Measurements from ENCODE around the gene ERGIC1. TPM values are rescaled to one million over a fixed set of nuclear protein-coding genes. Genes with fewer than 3 reads are reported as not detected.
A peak's percentile ranks its signal among the peaks of the same experiment; 100 is the strongest.

Gene ERGIC1
- total and polyA plus RNA-seq, 2 of the 8 experiments (the other 6 are each of a cell fraction or from before 2014, with no cell fraction given): 95.3 to 106 TPM

- Histone ChIP-seq H3K23me2 (ENCODE audit: low read depth, low read length) (no peaks in the 10 kb centered on the region), H3K27ac (ENCODE audit: low read depth, low read length) (no peak overlapping the region), H2BK5ac (ENCODE audit: low read depth, low read length) (0 out of 2 replicates have a peak overlapping the region, but pooled peaks have one; percentile 30), H2BK120ac (replicated peaks; ENCODE audit: low read depth, low read length) (no peak overlapping the region), H2BK20ac (ENCODE audit: low read length) (no peak overlapping the region), H3K4me1 (replicated peaks in 1 of 4; ENCODE audit: control insufficient read depth in 3 of 4, insufficient read depth in 4 of 4, low read length in 3 of 4) (peaks cover 5 to 25% (median 18%) of the 10 kb centered on the region in 4 experiments), H3K4me3 (ENCODE audit: extremely low read depth in 1 of 4, insufficient read depth in 2 of 4, low read depth in 3 of 4, low read length in 4 of 4) (no peak overlapping the region), H3K18ac (ENCODE audit: extremely low read depth, low read length) (no peak overlapping the region), H2BK15ac (ENCODE audit: low read length) (no peak overlapping the region), H4K20me1 (replicated peaks in 1 of 2; ENCODE audit: control insufficient read depth in 1 of 2, insufficient read depth in 2 of 2, low read length in 2 of 2) (peaks cover 15 to 33% of the 10 kb centered on the region in 2 experiments), H3K36me3 (ENCODE audit: control insufficient read depth in 2 of 4, insufficient read depth in 4 of 4, low read length in 3 of 4) (no peaks in the 10 kb centered on the region; a peak in 1 of 8 replicates), H2BK12ac (ENCODE audit: low read depth, low read length) (0 out of 2 replicates have a peak overlapping the region, but pooled peaks have one; percentile 17), H3K14ac (ENCODE audit: insufficient read length) (no peak overlapping the region), H3K9me3 (ENCODE audit: insufficient read depth in 2 of 2, low read depth in 1 of 2, low read length in 1 of 2) (no peaks in the 10 kb centered on the region), H3K79me2 (ENCODE audit: control insufficient read depth in 1 of 2, insufficient read depth in 2 of 2, low read length in 2 of 2) (peaks cover 0 to 72% of the 10 kb centered on the region in 2 experiments; a peak in 2 of 4 replicates), H3K4me2 (ENCODE audit: insufficient read depth in 1 of 2, low read depth in 2 of 2, low read length in 2 of 2) (peak overlapping the region in 1 of 2 experiments; percentile 43; a peak in 1 of 4 replicates), H4K5ac (ENCODE audit: insufficient read length, low read depth, low read length) (no peak overlapping the region), H3K4ac (replicated peaks; ENCODE audit: insufficient read length, low read depth, low read length) (peak overlapping the region; percentile 51), H3K79me1 (ENCODE audit: low read depth, low read length) (peaks cover 17% of the 10 kb centered on the region), H3K9ac (replicated peaks in 1 of 4; ENCODE audit: extremely low read depth in 1 of 4, low read depth in 3 of 4, low read length in 3 of 4) (no peak overlapping the region), H2AFZ (ENCODE audit: low read length) (no peak overlapping the region), H3K56ac (replicated peaks; ENCODE audit: insufficient read length, low read depth, low read length) (no peak overlapping the region), H3K23ac (ENCODE audit: insufficient read length) (no peak overlapping the region), H3K27me3 (replicated peaks in 1 of 4; ENCODE audit: control insufficient read depth in 3 of 4, extremely low read depth in 1 of 4, insufficient read depth in 3 of 4, low read length in 3 of 4) (no peaks in the 10 kb centered on the region), H2AK5ac (ENCODE audit: low read depth, low read length) (no peak overlapping the region), H4K8ac (ENCODE audit: extremely low read depth, insufficient read depth, low read length) (no peak overlapping the region), H4K91ac (replicated peaks; ENCODE audit: insufficient read length, low read length) (no peak overlapping the region)
- FAIRE-seq (no peak), DNase-seq (ENCODE audit: low read depth in 1 of 2, low spot score in 2 of 2) (no peak)
- CTCF ChIA-PET (ENCODE audit: partially characterized antibody): interaction anchor here (0.7 to 1.9 kb wide), 6 partner anchors 9 to 1471 kb away, joined by 3 to 6 read pairs (median 3); no protein-coding TSS in a partner anchor
- TF ChIP-seq ASH2L (IDR thresholded peaks at IDR 0.05; ENCODE audit: low read length): no peak
- no peak for TF ChIP-seq SIN3A (conservative IDR thresholded peaks at IDR 0.05 in 1 of 2, IDR thresholded peaks at IDR 0.05 in 1 of 2; ENCODE audit: low read depth in 1 of 2, low read length in 2 of 2)
- TF ChIP-seq SIX5 (IDR thresholded peaks at IDR 0.05; ENCODE audit: low read depth, low read length): no peak
- TF ChIP-seq EP300 (IDR thresholded peaks at IDR 0.05; ENCODE audit: borderline replicate concordance in 1 of 2, low read depth in 2 of 2, low read length in 2 of 2): no peak
- 90% methylated on average over 3 of the region's 3 CpGs; no CpG with 5 or more reads in 1 of the 2 experiments for WGBS, 2 experiments (ENCODE audit: extremely low coverage in 1 of 2, insufficient coverage in 1 of 2, insufficient read length in 1 of 2, insufficient replicate concordance in 2 of 2, low coverage in 1 of 2, low lambda C conversion rate in 2 of 2, missing lambda C conversion rate in 1 of 2)
- POLR2A ChIA-PET (ENCODE audit: partially characterized antibody): interaction anchor here (1.6 kb wide), 1 partner anchor 13 kb away, joined by 5 read pairs; no protein-coding TSS in a partner anchor
Observed at GRCh38 chr5:172873513-172873912, 39.5 kb downstream of the ERGIC1 start.
